ENCODE measurements around the gene CERT1. TPM values are rescaled to one million over a fixed set of nuclear protein-coding genes. Genes with fewer than 3 reads are reported as not detected.
"Not testable (repeated sequence)": the region's sequence is repeated elsewhere in the genome, so short reads cannot be mapped to it uniquely, and the experiment has no call there.

The CERT1 gene
- polyA plus RNA-seq, 1 of the 3 experiments (the other 2 are of a cell fraction) = 4.5 TPM

- TF ChIP-seq ZBTB33 (IDR thresholded peaks at IDR 0.05; ENCODE audit: borderline replicate concordance, low read depth) = no peak
- TF ChIP-seq CHD2 (IDR thresholded peaks at IDR 0.05; ENCODE audit: low read length, partially characterized antibody) = no peak
- TF ChIP-seq RAD21 (IDR thresholded peaks at IDR 0.05; ENCODE audit: low read length) = no peak
- TF ChIP-seq NRF1 (IDR thresholded peaks at IDR 0.05; ENCODE audit: low read depth, low read length) = no peak
Observed at GRCh38 chr5:75536147-75536546, 24.7 kb upstream of the CERT1 start (continued).

- TF ChIP-seq POLR2AphosphoS5 (IDR thresholded peaks at IDR 0.05; ENCODE audit: low read depth, low read length) (no peak), FOSL2 (IDR thresholded peaks at IDR 0.05; ENCODE audit: borderline replicate concordance, low read depth) (no peak), ZBTB33 (IDR thresholded peaks at IDR 0.05; ENCODE audit: borderline replicate concordance, low read depth) (no peak), SMC3 (IDR thresholded peaks at IDR 0.05; ENCODE audit: low read depth, low read length) (no peak), SIN3A (IDR thresholded peaks at IDR 0.05; ENCODE audit: borderline replicate concordance, low read depth, low read length) (no peak), FOXM1 (IDR thresholded peaks at IDR 0.05; ENCODE audit: low read depth) (no peak), MEF2A (IDR thresholded peaks at IDR 0.05; ENCODE audit: borderline replicate concordance, low read depth) (no peak), NFIC (IDR thresholded peaks at IDR 0.05; ENCODE audit: borderline replicate concordance) (no peak), JUND (IDR thresholded peaks at IDR 0.05) (no peak), ELF1 (IDR thresholded peaks at IDR 0.05) (no peak), CHD2 (IDR thresholded peaks at IDR 0.05; ENCODE audit: low read length, partially characterized antibody) (no peak), MXI1 (IDR thresholded peaks at IDR 0.05; ENCODE audit: low read depth, low read length) (no peak)
- H3K9me3 ChIP-seq = peaks cover 9% of the 10 kb centered on the region; the same call in 1 of the 2 replicates
- ChIA-PET POLR2A (no interaction called here), CTCF (no interaction called here)
- no peak overlapping the region for H2AFZ ChIP-seq (ENCODE audit: low read depth)
- H3F3A ChIP-seq (replicated peaks; ENCODE audit: insufficient read depth) = peaks cover 2% of the 10 kb centered on the region
- H3K27me3 ChIP-seq (ENCODE audit: insufficient read depth) = no peaks in the 10 kb centered on the region
- peaks cover 87% of the 10 kb centered on the region for H3K79me2 ChIP-seq (ENCODE audit: insufficient read depth)
- no peaks in the 10 kb centered on the region for H4K20me1 ChIP-seq (ENCODE audit: insufficient read depth)
- H3K4me1 ChIP-seq (ENCODE audit: control insufficient read depth in 1 of 2, insufficient read depth in 2 of 2, low read depth in 1 of 2, low read length in 1 of 2) = peaks cover 0 to 8% of the 10 kb centered on the region in 2 experiments; a peak in 1 of 4 replicates
- 98% methylated on average over 2 of the region's 2 CpGs for WGBS (ENCODE audit: low lambda C conversion rate)
- no peaks in the 10 kb centered on the region for H3K9me2 ChIP-seq
- H3K27ac ChIP-seq (ENCODE audit: low read depth in 2 of 2, low read length in 1 of 2) = no peak overlapping the region
- H3K36me3 ChIP-seq (replicated peaks in 1 of 2; ENCODE audit: control insufficient read depth in 1 of 2, insufficient read depth in 2 of 2, low read length in 1 of 2) = peaks cover 0 to 35% of the 10 kb centered on the region in 2 experiments
- H3K9ac ChIP-seq = no peak overlapping the region
- no peak overlapping the region for H3K4me3 ChIP-seq (ENCODE audit: low read depth in 2 of 2, low read length in 1 of 2)
- no peak overlapping the region for H3K4me2 ChIP-seq
- no peak for DNase-seq
Observed at GRCh38 chr5:75534734-75535133, 23.3 kb upstream of the CERT1 start.

GRCh38 chr5:75533716-75534115, 22.3 kb upstream of the CERT1 start:
- H3K9me3 ChIP-seq; H3K27ac ChIP-seq (ENCODE audit: low read depth in 2 of 2, low read length in 1 of 2); H3F3A ChIP-seq (replicated peaks; ENCODE audit: insufficient read depth); H3K4me1 ChIP-seq (ENCODE audit: control insufficient read depth in 1 of 2, insufficient read depth in 2 of 2, low read depth in 1 of 2, low read length in 1 of 2); H3K4me3 ChIP-seq (ENCODE audit: low read depth in 2 of 2, low read length in 1 of 2); H3K27me3 ChIP-seq (ENCODE audit: insufficient read depth); H4K20me1 ChIP-seq (ENCODE audit: insufficient read depth); H3K9ac ChIP-seq; H3K4me2 ChIP-seq; H3K9me2 ChIP-seq; DNase-seq; POLR2A ChIA-PET; H2AFZ ChIP-seq (ENCODE audit: low read depth); CTCF ChIA-PET: not testable (repeated sequence)
- Histone ChIP-seq H3K36me3 (replicated peaks in 1 of 2; ENCODE audit: control insufficient read depth in 1 of 2, insufficient read depth in 2 of 2, low read length in 1 of 2) (peaks cover 0 to 35% of the 10 kb centered on the region in 2 experiments), H3K79me2 (ENCODE audit: insufficient read depth) (peaks cover 86% of the 10 kb centered on the region)
- WGBS (ENCODE audit: low lambda C conversion rate) = 100% methylated on average over 1 of the region's 1 CpG

Measured in SK-N-SH (cell line).